GM10248 (cell line): ENCODE data around the gene FANCL.
"Not testable (repeated sequence)": the region's sequence is repeated elsewhere in the genome, so short reads cannot be mapped to it uniquely, and the experiment has no call there.

Source experiments
- CTCF ChIA-PET: fragments of 300-600 bp; sonication (Branson Sonifier 250); formaldehyde crosslinking; extraction: SDS; loops from one replicate; lab custom pipeline; 2021; ENCODE audit warnings: antibody characterized with exemption; lab: Yijun Ruan, JAX
- POLR2A ChIA-PET: fragments of 350-650 bp; sonication (Branson Sonifier 250); formaldehyde crosslinking; extraction: SDS; loops from one replicate; lab custom pipeline; 2020; ENCODE audit warnings: antibody characterized with exemption; lab: Yijun Ruan, JAX
- DNase-seq: peaks from one replicate; pipeline ENCODE4 v3.0.0; 2012; ENCODE audit errors: extremely low spot score
- TF ChIP-seq, protein P1 (sequence below): IDR thresholded peaks from 2 replicates; pipeline ENCODE4 v1.5.1; 2012; ENCODE audit warnings: mild to moderate bottlenecking, low read depth; ENCODE audit errors: extremely low read depth, missing control alignments, control extremely low read depth

The FANCL gene

DNA sequence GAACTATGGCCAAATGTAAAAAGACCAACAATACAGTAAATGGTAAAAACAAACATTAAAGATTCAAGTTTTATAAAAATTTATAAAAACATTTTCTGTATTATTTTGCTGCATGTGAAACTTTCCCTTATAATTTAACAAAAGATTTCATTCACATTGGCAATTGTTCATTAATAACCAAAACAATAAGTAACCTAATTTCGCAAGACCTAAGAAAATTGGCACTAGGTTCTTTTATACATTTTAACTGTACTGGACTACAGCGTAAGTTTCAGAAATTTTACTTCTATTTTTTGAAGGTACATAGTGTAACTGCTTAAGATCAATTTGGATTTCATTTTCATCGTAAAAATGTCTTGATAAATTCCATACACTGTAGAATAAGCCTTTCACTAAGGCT lies 77.2 kb downstream of the FANCL start:
- CTCF ChIA-PET: no interaction called here
- POLR2A ChIA-PET: no interaction called here
- TF ChIP-seq, protein P1, sequence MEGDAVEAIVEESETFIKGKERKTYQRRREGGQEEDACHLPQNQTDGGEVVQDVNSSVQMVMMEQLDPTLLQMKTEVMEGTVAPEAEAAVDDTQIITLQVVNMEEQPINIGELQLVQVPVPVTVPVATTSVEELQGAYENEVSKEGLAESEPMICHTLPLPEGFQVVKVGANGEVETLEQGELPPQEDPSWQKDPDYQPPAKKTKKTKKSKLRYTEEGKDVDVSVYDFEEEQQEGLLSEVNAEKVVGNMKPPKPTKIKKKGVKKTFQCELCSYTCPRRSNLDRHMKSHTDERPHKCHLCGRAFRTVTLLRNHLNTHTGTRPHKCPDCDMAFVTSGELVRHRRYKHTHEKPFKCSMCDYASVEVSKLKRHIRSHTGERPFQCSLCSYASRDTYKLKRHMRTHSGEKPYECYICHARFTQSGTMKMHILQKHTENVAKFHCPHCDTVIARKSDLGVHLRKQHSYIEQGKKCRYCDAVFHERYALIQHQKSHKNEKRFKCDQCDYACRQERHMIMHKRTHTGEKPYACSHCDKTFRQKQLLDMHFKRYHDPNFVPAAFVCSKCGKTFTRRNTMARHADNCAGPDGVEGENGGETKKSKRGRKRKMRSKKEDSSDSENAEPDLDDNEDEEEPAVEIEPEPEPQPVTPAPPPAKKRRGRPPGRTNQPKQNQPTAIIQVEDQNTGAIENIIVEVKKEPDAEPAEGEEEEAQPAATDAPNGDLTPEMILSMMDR: no peak
- no peak for DNase-seq

DNA sequence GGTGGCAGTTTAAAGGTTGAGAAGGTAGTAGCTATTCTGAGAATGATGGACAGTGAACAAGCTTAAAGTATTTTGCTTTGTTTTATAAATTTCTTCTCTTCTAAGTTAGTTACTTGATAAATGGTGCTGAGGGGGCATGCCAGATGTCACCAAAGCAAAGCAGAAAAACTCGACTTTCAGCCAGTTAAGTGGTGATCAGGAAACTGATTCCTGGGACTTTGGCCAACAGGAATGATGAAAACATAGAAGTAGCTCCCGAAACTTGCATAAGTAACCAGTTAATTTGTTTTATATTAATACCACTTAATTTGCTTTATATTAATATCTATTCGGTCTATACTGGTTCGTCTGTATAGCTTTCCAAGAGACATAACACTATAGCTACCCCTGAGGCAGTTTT lies 82.6 kb downstream of the FANCL start:
- ChIA-PET POLR2A (no interaction called here), CTCF (interaction anchor here (0.7 to 1.9 kb wide), 4 partner anchors 10 to 265 kb away, joined by 3 to 7 read pairs (median 4); no protein-coding TSS in a partner anchor)
- DNase-seq: no peak
- TF ChIP-seq, protein P1: no peak

DNA sequence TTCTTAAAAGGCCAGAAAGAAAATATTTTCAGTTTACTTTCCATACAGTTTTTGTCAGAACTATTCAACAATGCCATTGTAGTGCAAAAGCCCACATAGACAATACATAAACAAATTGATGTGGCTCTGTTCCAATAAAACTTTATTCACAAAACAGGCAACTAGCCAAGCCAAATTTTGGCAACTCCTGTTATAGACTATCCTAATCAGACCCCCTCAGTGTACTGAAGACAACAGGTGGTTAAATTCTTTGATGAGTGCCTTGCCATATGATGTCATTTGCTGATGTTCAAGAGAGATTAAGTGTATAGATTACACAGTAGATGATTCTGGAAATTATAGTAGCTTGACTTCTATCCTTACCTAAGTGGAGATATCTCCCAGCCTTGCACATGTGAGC lies 83.4 kb downstream of the FANCL start:
- CTCF ChIA-PET: interaction anchor here (0.7 to 1.9 kb wide), 5 partner anchors 10 to 264 kb away, joined by 3 to 7 read pairs (median 3); no protein-coding TSS in a partner anchor
- TF ChIP-seq, protein P1: no peak

DNA sequence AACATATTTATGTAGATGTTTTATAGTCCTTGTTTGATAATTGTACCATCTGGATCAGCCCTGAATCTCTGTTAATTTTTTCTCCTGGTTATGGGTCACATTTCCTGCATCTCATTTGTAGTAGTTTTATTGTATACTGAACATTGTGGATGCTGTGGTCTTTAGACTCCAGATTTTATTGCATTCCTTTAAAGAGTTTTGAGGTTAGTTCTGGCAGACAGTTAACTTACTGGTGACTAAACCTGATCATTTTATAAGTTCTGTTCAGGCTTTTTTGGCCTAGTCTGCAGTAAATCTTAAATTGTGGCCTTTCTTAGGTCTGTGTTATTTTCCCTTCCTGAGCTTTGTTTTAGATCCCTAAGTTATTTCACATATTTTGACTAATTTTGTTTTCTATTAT lies 84.3 kb downstream of the FANCL start:
- CTCF ChIA-PET: interaction anchor here (1.0 to 1.7 kb wide), 3 partner anchors 11 to 51 kb away, joined by 3 to 5 read pairs (median 3); no protein-coding TSS in a partner anchor
- DNase-seq: no peak
- POLR2A ChIA-PET: no interaction called here
- TF ChIP-seq, protein P1: no peak

More for the DNA sequence above, 83.4 kb downstream of the FANCL start:
- POLR2A ChIA-PET: no interaction called here
- no peak for DNase-seq

DNA sequence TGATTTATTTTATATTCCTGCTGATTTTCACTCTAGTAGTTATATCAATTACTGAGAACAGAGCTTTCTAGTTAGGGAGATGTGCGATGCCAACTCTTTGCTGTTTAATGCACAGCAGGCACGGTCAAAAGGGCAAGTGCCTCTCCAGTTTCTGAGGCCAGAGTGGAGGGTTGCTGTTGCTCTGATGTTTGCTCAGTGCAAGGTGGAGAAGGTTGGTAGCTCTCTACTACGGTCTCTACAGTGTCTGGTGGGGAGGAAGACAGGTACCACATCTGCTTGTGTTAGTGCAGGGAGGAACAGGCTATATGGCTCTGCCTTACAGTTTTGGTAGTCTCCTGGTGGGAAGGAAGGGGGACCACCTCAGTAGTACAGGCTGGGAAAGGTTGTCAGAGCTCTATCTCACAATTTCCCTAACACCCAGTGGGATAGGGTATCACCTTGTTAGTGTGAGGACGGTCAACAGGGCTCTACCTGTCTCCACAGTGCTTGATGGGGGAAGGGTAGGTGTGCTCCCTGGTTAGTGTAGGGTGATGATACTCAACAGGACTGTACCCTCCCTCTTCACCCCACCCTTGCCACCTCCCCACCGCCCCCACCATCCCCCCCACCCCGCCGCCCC lies 85.9 kb downstream of the FANCL start:
- CTCF ChIA-PET: interaction anchor here (0.8 to 1.8 kb wide), 3 partner anchors 10 to 72 kb away, joined by 3 to 7 read pairs (median 3); no protein-coding TSS in a partner anchor
- no peak for DNase-seq
- POLR2A ChIA-PET: no interaction called here
- TF ChIP-seq, protein P1: no peak

DNA sequence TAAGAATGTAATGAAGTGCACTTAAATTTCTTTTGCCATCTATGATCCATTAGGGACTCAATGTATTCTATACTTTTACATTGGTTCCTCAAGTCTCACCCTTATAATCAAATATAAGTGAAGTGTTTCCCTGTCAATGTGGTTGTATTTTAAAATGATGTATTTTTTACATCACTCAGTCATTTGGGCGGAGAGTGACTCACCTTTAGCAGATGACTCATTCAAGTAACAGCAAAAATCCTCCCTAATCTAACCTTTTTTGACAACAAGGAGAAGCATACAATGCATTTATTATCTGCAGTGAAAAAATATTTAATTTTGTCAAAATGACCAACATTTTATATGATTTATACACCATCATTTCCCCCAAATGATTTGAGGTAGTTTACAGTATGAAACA lies 94.4 kb downstream of the FANCL start:
- ChIA-PET CTCF (interaction anchor here (2.0 kb wide), 1 partner anchor 8 kb away, joined by 7 read pairs; no protein-coding TSS in a partner anchor), POLR2A (no interaction called here)
- TF ChIP-seq, protein P1: no peak
- no peak for DNase-seq

DNA sequence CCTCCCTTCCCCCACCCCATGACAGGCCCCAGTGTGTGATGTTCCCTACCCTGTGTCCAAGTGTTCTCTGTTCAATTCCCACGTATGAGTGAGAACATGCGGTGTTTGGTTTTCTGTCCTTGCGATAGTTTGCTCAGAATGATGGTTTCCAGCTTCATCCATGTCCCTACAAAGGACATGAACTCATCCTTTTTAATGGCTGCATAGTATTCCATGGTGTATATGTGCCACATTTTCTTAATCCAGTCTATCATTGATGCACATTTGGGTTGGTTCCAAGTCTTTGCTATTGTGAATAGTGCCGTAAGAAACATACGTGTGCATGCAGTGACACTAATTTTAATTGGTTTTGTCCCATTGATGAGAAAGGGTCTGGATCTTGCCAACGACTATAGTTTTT lies 95.4 kb downstream of the FANCL start:
- DNase-seq, POLR2A ChIA-PET: not testable (repeated sequence)
- CTCF ChIA-PET: interaction anchor here (1.2 to 2.0 kb wide), 2 partner anchors 9 to 20 kb away, joined by 3 to 7 read pairs; no protein-coding TSS in a partner anchor
